ENCODE measurements around the gene FOXJ1. TPM values are rescaled to one million over a fixed set of nuclear protein-coding genes. Genes with fewer than 3 reads are reported as not detected.
"Not testable (repeated sequence)": the region's sequence is repeated elsewhere in the genome, so short reads cannot be mapped to it uniquely, and the experiment has no call there.

The FOXJ1 gene
- total RNA-seq: not detected
- long read RNA-seq: 0 reads

DNA sequence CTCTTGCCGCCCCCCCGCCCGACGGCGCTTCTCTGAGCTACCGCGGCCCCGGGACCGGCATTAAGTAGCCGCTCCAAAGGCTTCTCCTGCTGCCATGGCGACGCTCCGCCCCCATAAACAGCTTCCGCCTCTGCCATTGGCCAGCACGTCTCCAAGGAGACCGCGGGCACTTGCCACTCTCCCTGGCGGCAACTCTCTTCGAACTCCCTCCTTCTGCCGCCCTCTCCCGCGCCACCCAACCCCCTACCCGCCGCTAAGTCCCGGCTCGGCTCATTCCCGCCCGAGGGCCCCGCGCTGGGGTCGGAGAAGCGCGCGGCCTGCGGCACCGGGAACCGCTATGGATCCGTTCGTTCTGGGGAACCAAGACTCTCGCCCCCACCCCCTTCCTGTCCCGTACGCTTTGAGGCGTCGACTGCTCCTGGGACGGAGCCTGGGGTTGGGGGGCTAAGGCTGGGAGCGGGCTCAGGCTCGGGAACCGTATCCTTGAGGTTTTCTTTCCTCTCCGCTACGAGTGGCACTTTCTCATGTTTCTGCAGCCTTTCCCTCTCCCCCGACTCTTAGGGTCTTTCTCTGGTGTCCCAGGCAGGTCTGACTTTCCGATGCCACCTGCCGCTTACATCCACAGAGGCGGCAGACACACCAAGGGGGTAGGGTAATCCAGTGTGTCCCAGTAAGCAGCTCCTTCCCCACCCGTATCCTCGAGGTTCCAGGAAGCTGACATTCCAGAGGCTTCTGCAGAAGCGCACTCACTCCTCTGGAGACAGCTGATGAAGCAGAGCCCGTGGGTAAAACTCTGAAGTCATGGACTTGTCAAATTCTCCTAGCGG lies at the start of gene FOXJ1:
Gene FOXJ1 (minus strand): TSS at position 34 of the 827 bp plus-strand sequence. CDS start 850 bp downstream, outside the sequence.
- DNase-seq: peak; percentile 91
- peak; percentile 92 for ATAC-seq
- intact Hi-C loops (cut with micrococcal nuclease): no loop called here

GRCh38 chr17:76189741-76190140 lies 48.7 kb upstream of the FOXJ1 start:
- ATAC-seq: no peak
- intact Hi-C loops (cut with micrococcal nuclease): loop anchor here (10.0 kb wide), 1 partner anchor 65 kb away; no protein-coding TSS in a partner anchor
- no peak for DNase-seq

DNA sequence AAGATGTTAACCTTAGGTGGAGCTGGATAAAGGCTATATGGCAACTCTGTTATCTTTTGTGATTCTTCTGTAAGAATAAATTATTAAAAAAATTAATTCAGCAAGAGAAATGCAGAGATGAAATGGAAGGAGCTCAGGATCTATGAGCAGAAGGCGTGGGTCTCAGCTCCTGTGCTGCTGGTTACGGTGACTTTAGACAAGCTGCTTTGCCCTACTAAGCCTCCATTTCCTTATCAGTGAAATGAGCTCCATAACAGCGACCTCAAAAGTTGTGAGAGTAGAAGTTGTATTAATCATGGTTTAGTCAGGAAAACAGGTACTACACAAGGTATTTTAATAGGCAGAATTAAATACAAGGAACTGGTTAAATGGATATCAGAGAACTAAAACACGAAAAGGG lies 48.2 kb upstream of the FOXJ1 start:
- ATAC-seq (no peak), DNase-seq (no peak)
- intact Hi-C loops (cut with micrococcal nuclease): no loop called here

GRCh38 chr17:76188213-76189016 lies 47.4 kb upstream of the FOXJ1 start:
- no peak for DNase-seq
- intact Hi-C loops (cut with micrococcal nuclease): no loop called here
- ATAC-seq: no peak

DNA sequence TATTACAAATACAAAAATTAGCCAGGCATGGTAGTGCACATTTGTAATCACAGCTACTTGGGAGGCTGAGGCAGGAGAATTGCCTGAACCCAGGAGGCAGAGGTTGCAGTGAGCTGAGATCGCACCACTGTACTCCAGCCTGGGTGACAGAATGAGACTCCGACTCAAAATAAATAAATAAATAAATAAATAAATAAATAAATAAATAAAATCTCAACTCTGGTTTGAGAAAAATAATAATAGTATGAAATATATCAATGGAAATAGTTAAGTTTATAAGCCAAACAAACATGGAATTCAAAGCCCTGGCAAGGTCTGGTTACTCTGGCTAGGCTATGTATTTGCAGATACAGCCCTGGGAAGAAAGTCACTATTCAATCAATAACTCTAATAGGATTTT lies 45.7 kb upstream of the FOXJ1 start:
- DNase-seq; intact Hi-C loops (cut with micrococcal nuclease); ATAC-seq: not testable (repeated sequence)

- ATAC-seq (no peak), DNase-seq (no peak)
- intact Hi-C loops (cut with micrococcal nuclease): no loop called here
These were observed 43.2 kb upstream of the FOXJ1 start for GRCh38 chr17:76184290-76184689.

GRCh38 chr17:76182016-76182764 lies 41.1 kb upstream of the FOXJ1 start:
- intact Hi-C loops (cut with micrococcal nuclease): no loop called here
- peak; percentile 92 for ATAC-seq
- peak; percentile 90 for DNase-seq

DNA sequence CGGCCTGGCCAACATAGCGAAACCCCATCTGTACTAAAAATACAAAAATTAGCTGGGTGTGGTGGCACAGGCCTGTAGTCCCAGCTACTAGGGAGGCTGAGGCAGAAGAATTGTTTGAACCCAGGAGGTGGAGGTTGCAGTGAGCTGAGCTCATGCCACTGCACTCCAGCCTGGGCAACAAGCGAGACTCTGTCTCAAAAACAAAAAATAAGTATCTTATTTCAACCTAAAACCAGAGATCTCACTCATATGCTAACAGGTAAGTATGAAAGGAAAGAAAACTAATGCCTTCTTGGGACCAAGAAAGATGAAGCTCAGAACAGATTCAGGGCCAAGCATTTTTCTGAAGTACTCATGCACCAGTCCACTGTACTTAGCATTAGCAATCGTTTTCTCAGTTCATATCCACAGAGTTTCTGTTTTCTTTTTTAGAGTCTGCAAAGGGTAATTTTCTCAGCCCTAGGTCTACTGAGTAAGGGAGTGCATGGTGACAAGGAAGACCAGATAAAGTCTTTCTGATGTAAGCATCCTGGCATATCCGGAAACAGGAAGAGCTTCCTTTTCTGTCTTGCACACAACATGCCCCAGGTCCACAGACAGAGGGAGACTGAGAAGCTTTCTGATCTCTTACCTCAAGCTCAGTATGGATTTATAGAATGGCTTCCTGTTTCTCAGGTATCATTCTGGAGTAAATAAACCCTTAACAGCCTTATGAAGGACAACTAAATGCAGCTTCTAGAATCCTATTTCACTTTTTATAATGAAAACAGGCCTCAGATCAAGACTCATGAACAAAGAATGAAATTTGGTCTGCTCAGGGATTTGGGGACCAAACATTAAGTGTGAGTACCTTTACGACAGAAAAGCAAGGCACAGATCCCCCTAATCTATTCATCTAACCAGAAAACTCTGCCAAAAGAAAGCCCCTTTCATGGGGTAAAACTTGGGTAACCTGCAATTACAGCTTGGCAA lies 38.7 kb upstream of the FOXJ1 start:
- ATAC-seq (no peak), DNase-seq (no peak)
- intact Hi-C loops (cut with micrococcal nuclease): no loop called here

DNA sequence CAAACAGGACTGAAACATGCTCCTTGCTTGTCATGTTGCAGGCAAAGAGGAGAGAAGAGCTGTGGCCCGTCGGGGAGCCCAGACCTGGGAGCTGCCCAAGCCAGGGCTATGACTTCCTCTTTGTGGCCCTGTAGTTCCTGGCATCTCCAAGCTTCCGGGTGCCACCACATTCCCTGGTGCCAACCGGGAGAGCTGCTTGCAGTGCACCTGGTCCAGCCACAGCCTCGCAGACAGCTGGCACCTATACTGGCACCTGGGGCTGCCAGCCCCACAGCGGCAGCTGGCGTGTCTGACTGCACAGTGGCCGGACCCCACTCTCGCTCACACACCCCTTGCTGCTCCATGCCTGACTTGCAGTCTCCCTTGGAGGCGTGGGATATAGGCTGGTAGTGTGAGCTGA lies 37.1 kb upstream of the FOXJ1 start:
- ATAC-seq: no peak
- DNase-seq: no peak
- intact Hi-C loops (cut with micrococcal nuclease): no loop called here

GRCh38 chr17:76176701-76177574 lies 35.9 kb upstream of the FOXJ1 start:
- DNase-seq: no peak
- intact Hi-C loops (cut with micrococcal nuclease): no loop called here
- no peak for ATAC-seq

GRCh38 chr17:76174037-76174436 lies 33.0 kb upstream of the FOXJ1 start:
- intact Hi-C loops (cut with micrococcal nuclease): no loop called here
- DNase-seq (no peak), ATAC-seq (no peak)

- intact Hi-C loops (cut with micrococcal nuclease): no loop called here
- no peak for ATAC-seq
- no peak for DNase-seq
These were observed 32.4 kb upstream of the FOXJ1 start for GRCh38 chr17:76173474-76173873.

GRCh38 chr17:76171706-76172105 lies 30.7 kb upstream of the FOXJ1 start:
- intact Hi-C loops (cut with micrococcal nuclease): no loop called here
- DNase-seq (no peak), ATAC-seq (no peak)

GRCh38 chr17:76170114-76170513 lies 29.1 kb upstream of the FOXJ1 start:
- intact Hi-C loops (cut with micrococcal nuclease): no loop called here
- ATAC-seq: no peak

DNA sequence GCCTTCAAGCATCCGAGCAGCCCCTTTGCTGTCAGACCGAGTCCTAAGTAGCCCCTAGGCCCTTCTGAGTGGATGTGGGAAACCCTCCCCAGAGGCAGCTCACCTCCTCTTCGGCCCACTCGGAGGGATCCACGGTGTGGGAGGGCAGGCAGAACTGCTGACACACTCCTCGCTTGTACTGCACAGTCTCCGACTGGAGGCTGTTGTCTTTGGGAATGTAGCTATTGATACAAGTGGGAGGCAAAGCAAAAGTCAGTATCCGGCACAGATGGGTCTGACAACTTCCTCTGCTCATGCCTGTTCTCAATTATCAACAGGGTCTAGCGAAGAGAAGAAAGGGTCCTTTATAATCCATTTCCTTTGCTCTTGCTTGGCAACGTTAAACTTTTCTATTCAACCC lies 25.9 kb upstream of the FOXJ1 start:
- ATAC-seq: no peak
- no peak for DNase-seq
- intact Hi-C loops (cut with micrococcal nuclease): loop anchor here (5.0 kb wide), 1 partner anchor 855 kb away; no protein-coding TSS in a partner anchor

More at GRCh38 chr17:76170114-76170513, 29.1 kb upstream of the FOXJ1 start:
- DNase-seq: no peak

GRCh38 chr17:76166168-76166567 lies 25.1 kb upstream of the FOXJ1 start:
- intact Hi-C loops (cut with micrococcal nuclease): loop anchor here (5.0 kb wide), 1 partner anchor 854 kb away; no protein-coding TSS in a partner anchor
- ATAC-seq (no peak), DNase-seq (no peak)

- no peak for ATAC-seq
- intact Hi-C loops (cut with micrococcal nuclease): no loop called here
- no peak for DNase-seq
These were observed 23.3 kb upstream of the FOXJ1 start for GRCh38 chr17:76164331-76164730.
